PC-9 (cell line): ENCODE data around the gene KRTAP9-9.

Source experiments
- CTCF ChIP-seq: fragments of 200-600 bp; sonication (generic); conservative IDR thresholded peaks from 2 replicates; pipeline ENCODE4 v1.6.1; 2017; ENCODE audit warnings: mixed run types, antibody characterized with exemption, mild to moderate bottlenecking, moderate library complexity
- EZH2 ChIP-seq: fragments of 200-600 bp; sonication (generic); IDR thresholded peaks from 2 replicates; pipeline ENCODE4 v1.8.0; 2017; ENCODE audit warnings: antibody characterized with exemption, low read depth

GRCh38 chr17:41264599-41264998 is 9.4 kb downstream of the KRTAP9-9 start:
- TF ChIP-seq CTCF (no peak), EZH2 (no peak)
